ENCODE measurements around the gene CFAP45. TPM values are rescaled to one million over a fixed set of nuclear protein-coding genes. Genes with fewer than 3 reads are reported as not detected.

Gene CFAP45
- total RNA-seq, 1 donor from 2014 or later = 1.8 TPM

- intact Hi-C loops (cut with micrococcal nuclease) = no loop called here
- H3K4me3 Mint-ChIP-seq = no peak overlapping the region
- POLR2A ChIA-PET = no interaction called here
- H3K36me3 Mint-ChIP-seq (ENCODE audit: low read depth) = no peaks in the 10 kb centered on the region
- H3K27ac Mint-ChIP-seq = no peak overlapping the region
- DNase-seq (no peak), ATAC-seq (ENCODE audit: low read depth) (no peak)
- no peak for TF ChIP-seq CTCF (IDR thresholded peaks at IDR 0.05)
- peaks cover 10% of the 10 kb centered on the region for H3K4me1 Mint-ChIP-seq
- no peaks in the 10 kb centered on the region for H3K9me3 Mint-ChIP-seq
- CTCF ChIA-PET = no interaction called here
- H3K27me3 Mint-ChIP-seq = no peaks in the 10 kb centered on the region
Measured at GRCh38 chr1:159897962-159898361, 2.0 kb downstream of the CFAP45 start.

DNA sequence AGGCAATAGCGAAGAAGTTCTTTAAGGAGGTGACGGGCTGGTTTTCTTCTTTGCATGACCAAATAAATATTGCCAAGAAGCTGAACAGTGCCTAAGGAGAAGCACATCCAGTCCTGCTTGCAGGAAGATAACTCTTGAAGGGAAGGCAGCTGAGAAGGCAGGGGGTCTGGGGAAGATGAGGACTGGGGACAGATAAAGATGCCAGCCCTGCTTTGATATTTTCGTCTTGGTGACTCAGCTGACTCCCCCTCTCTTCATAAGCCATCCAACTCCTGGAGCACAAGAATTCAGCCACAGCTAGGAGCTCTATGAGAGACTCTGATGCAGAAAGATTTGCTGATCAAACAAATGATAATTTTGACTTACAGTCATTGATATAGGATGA lies 3.4 kb downstream of the CFAP45 start:
- intact Hi-C loops (cut with micrococcal nuclease) = no loop called here
- ChIA-PET POLR2A (no interaction called here), CTCF (interaction anchor here (1.2 to 9.1 kb wide), 2 partner anchors 96 to 111 kb away, joined by 3 to 176 read pairs; partner anchors contain the start of gene FCRL6)
- no peak for DNase-seq
- no peaks in the 10 kb centered on the region for H3K27me3 Mint-ChIP-seq
- no peaks in the 10 kb centered on the region for H3K36me3 Mint-ChIP-seq (ENCODE audit: low read depth)
- no peak overlapping the region for H3K4me3 Mint-ChIP-seq
- H3K4me1 Mint-ChIP-seq = peaks cover 12% of the 10 kb centered on the region
- no peak for ATAC-seq (ENCODE audit: low read depth)
- no peak overlapping the region for H3K27ac Mint-ChIP-seq
- no peak for TF ChIP-seq CTCF (IDR thresholded peaks at IDR 0.05)
- no peaks in the 10 kb centered on the region for H3K9me3 Mint-ChIP-seq

DNA sequence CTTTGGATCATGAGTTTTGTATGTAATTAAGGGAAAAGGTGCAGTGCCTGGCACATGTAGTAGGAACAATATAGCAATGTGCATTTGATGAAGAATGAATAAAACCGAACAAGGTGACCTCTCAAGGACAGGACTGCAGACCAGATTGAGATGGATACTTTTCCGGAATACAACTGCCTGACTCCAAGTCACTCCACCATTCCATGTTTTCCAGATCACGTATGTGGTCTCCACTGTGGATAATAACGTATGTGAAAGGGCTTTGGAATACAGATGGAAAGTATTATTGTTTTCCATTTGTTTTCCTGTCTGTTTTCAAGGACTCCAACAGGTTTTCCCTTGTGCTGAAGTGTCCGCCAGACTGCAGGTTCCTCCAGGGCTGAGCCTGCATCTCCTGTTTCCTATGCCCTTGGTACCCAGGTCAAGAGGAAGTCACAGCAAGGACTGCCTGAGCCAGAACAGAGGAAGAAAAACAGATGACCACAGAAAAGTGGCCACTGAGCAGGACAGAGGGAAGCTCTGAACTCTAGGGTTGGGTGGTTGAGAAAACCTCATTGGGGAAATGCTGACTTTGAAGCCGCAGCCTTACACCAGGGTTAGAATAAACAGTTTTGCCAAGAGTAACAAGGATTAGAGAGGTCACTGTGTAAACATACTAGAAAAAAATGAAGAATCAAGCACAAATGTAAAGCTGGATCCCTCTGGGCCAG lies 4.0 kb downstream of the CFAP45 start:
- H3K36me3 Mint-ChIP-seq (ENCODE audit: low read depth) = no peaks in the 10 kb centered on the region
- no peak overlapping the region for H3K4me3 Mint-ChIP-seq
- H3K27me3 Mint-ChIP-seq = no peaks in the 10 kb centered on the region
- no peak for DNase-seq
- POLR2A ChIA-PET = no interaction called here
- H3K4me1 Mint-ChIP-seq = peaks cover 16% of the 10 kb centered on the region
- no peak for ATAC-seq (ENCODE audit: low read depth)
- CTCF ChIA-PET = interaction anchor here (1.2 to 9.1 kb wide), 2 partner anchors 95 to 112 kb away, joined by 3 to 176 read pairs; partner anchors contain the start of gene FCRL6
- intact Hi-C loops (cut with micrococcal nuclease) = no loop called here
- no peaks in the 10 kb centered on the region for H3K9me3 Mint-ChIP-seq
- no peak overlapping the region for H3K27ac Mint-ChIP-seq
- no peak for TF ChIP-seq CTCF (IDR thresholded peaks at IDR 0.05)

DNA sequence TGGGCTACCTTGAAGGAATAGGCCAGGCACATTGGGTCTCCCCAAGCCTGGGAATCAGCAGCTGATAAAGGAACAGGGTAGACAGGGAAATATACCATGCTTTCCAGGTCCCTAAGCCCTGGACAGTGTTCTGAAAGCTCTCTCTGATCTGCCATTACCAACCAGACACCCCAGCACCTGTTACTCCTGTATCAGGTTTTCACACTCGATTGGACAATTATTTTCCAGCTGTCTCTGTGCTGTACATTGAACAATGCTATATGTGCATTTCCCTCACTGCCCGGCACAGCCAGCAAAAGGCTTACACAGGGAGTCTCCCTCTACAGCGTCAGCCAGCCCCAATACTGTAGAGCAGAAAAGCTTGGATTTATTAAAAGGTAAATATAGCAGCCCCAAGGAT lies 4.7 kb downstream of the CFAP45 start:
- CTCF ChIA-PET = interaction anchor here (3.9 to 9.1 kb wide), 2 partner anchors 94 to 112 kb away, joined by 35 to 176 read pairs; partner anchors contain the start of gene FCRL6
- TF ChIP-seq CTCF (IDR thresholded peaks at IDR 0.05) = no peak
- H3K9me3 Mint-ChIP-seq = no peaks in the 10 kb centered on the region
- POLR2A ChIA-PET = no interaction called here
- H3K27me3 Mint-ChIP-seq = no peaks in the 10 kb centered on the region
- no peak for ATAC-seq (ENCODE audit: low read depth)
- H3K27ac Mint-ChIP-seq = no peak overlapping the region
- peaks cover 19% of the 10 kb centered on the region for H3K4me1 Mint-ChIP-seq
- intact Hi-C loops (cut with micrococcal nuclease) = no loop called here
- no peaks in the 10 kb centered on the region for H3K36me3 Mint-ChIP-seq (ENCODE audit: low read depth)
- no peak overlapping the region for H3K4me3 Mint-ChIP-seq
- DNase-seq = no peak

DNA sequence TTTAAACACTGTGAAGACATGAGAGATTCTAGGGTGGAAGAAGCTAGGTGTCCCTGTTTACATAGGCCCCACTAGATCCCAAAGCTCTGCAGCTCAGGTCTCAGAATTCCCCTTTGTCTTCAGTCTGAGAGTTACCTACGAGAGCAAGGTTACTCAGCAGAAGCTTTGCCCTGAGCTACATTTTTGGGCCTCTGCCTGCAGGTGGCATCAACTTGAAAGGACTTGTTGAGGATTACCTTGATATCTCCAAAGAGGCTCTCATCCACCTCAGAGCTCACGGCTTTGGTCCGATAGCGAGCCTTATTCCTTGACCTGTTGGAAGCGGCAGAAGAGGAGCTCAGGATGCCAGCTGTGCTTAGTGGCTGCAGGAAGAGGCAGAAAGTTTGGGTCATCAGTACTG lies 7.0 kb downstream of the CFAP45 start:
- H3K36me3 Mint-ChIP-seq (ENCODE audit: low read depth) = no peaks in the 10 kb centered on the region
- H3K27ac Mint-ChIP-seq = no peak overlapping the region
- ChIA-PET POLR2A (interaction anchor here (1.6 kb wide), 1 partner anchor 31 kb away, joined by 12 read pairs; no protein-coding TSS in a partner anchor), CTCF (interaction anchor here (0.7 to 9.1 kb wide), 14 partner anchors 12 to 682 kb away, joined by 3 to 176 read pairs (median 4); partner anchors contain the start of genes DUSP23, FCRL6 and TAGLN2)
- no peak overlapping the region for H3K4me3 Mint-ChIP-seq
- H3K4me1 Mint-ChIP-seq = peaks cover 25% of the 10 kb centered on the region
- no peaks in the 10 kb centered on the region for H3K9me3 Mint-ChIP-seq
- DNase-seq (no peak), ATAC-seq (ENCODE audit: low read depth) (no peak)
- no peaks in the 10 kb centered on the region for H3K27me3 Mint-ChIP-seq
- no peak for TF ChIP-seq CTCF (IDR thresholded peaks at IDR 0.05)
- intact Hi-C loops (cut with micrococcal nuclease) = loop anchor here (5.0 kb wide), 1 partner anchor 41 kb away; no protein-coding TSS in a partner anchor
